ENCODE measurements around the gene ARFGAP2.

GRCh38 chr11:47178737-47179654 is 2.3 kb upstream of the ARFGAP2 start:
- TF ChIP-seq NFIC (IDR thresholded peaks at IDR 0.05): no peak
- TF ChIP-seq TCF12 (IDR thresholded peaks at IDR 0.05; ENCODE audit: low read depth): no peak
- TF ChIP-seq CEBPB (IDR thresholded peaks at IDR 0.05): no peak
- no peak for TF ChIP-seq RAD21 (IDR thresholded peaks at IDR 0.05; ENCODE audit: low read depth)
- TF ChIP-seq YY1 (IDR thresholded peaks at IDR 0.05; ENCODE audit: low read depth): no peak
